Smooth muscle cell (in vitro differentiated cells): Measurements from ENCODE around the gene ADK. TPM values are rescaled to one million over a fixed set of nuclear protein-coding genes. Genes with fewer than 3 reads are reported as not detected.

ENCODE experiments used
- DNase-seq: peaks from one replicate; lab custom pipeline; 2025; ENCODE audit not compliant: unreplicated experiment; lab: John Stamatoyannopoulos, UW
- H2AFZ ChIP-seq: fragments of 200-600 bp; sonication (generic); 2 replicates; pipeline ENCODE4 v1.6.0; 2016; ENCODE audit warnings: antibody characterized with exemption, low read depth, mild to moderate bottlenecking
- H3F3A ChIP-seq: fragments of 200-600 bp; sonication (generic); 2 replicates; pipeline ENCODE4 v1.6.0; 2017; ENCODE audit warnings: antibody characterized with exemption, low read depth
- H3K27ac ChIP-seq: fragments of 200-600 bp; sonication (generic); 2 replicates; pipeline ENCODE4 v1.5.1; 2016; ENCODE audit warnings: low read depth, mild to moderate bottlenecking
- H3K27me3 ChIP-seq: fragments of 200-600 bp; sonication (generic); 2 replicates; pipeline ENCODE4 v1.6.1; 2016; ENCODE audit warnings: low read depth, mild to moderate bottlenecking
- H3K36me3 ChIP-seq: fragments of 200-600 bp; sonication (generic); 2 replicates; pipeline ENCODE4 v1.5.1; 2016; ENCODE audit warnings: low read depth
- H3K4me1 ChIP-seq: fragments of 200-600 bp; sonication (generic); 2 replicates; pipeline ENCODE4 v1.5.1; 2016; ENCODE audit warnings: low read depth
- H3K4me2 ChIP-seq: fragments of 200-600 bp; sonication (generic); 2 replicates; pipeline ENCODE4 v1.6.0; 2016; ENCODE audit warnings: mild to moderate bottlenecking
- H3K4me3 ChIP-seq: fragments of 200-600 bp; sonication (generic); 2 replicates; pipeline ENCODE4 v1.5.1; 2016; ENCODE audit warnings: mild to moderate bottlenecking
- H3K79me2 ChIP-seq: fragments of 200-600 bp; sonication (generic); 2 replicates; pipeline ENCODE4 v1.6.0; 2016; ENCODE audit warnings: low read depth, mild to moderate bottlenecking
- H3K9ac ChIP-seq: fragments of 200-600 bp; sonication (generic); 2 replicates; pipeline ENCODE4 v1.6.0; 2016; ENCODE audit warnings: low read depth
- H3K9me3 ChIP-seq: fragments of 200-600 bp; sonication (generic); replicated peaks from 2 replicates; pipeline ENCODE4 v1.5.1; 2016; ENCODE audit warnings: low read depth
- H4K20me1 ChIP-seq: fragments of 200-600 bp; sonication (generic); 2 replicates; pipeline ENCODE4 v1.6.0; 2016; ENCODE audit warnings: low read depth
- WGBS: methylation state at CpG from one replicate; pipeline ENCODE4 v1.1.7; 2016; ENCODE audit warnings: low lambda C conversion rate; 5-methylcytosine and 5-hydroxymethylcytosine counted together
- polyA plus RNA-seq: library from polyadenylated mRNA; unstranded; fragments of >200 nt; fragmentation: Nextera tagmentation; extraction: Ambion mirVana; gene quantifications from 2 replicates; pipeline ENCODE4 v1.2.1, GENCODE V29; 2016
- total RNA-seq: library from RNA; depleted of rRNA; stranded (reverse); fragments of >200 nt; gene quantifications from 2 replicates; pipeline ENCODE4 v1.2.3, GENCODE V29; 2014
- TF ChIP-seq, protein P1 (sequence below): fragments of 200-600 bp; sonication (generic); IDR thresholded peaks from 2 replicates; pipeline ENCODE4 v1.5.1; 2017; ENCODE audit warnings: borderline replicate concordance, mild to moderate bottlenecking, antibody characterized with exemption; ENCODE audit not compliant: insufficient read depth, poor library complexity, severe bottlenecking

Gene ADK
- total and polyA plus RNA-seq, 2 experiments from 2014 or later, result 19.4 to 25.1 TPM

DNA sequence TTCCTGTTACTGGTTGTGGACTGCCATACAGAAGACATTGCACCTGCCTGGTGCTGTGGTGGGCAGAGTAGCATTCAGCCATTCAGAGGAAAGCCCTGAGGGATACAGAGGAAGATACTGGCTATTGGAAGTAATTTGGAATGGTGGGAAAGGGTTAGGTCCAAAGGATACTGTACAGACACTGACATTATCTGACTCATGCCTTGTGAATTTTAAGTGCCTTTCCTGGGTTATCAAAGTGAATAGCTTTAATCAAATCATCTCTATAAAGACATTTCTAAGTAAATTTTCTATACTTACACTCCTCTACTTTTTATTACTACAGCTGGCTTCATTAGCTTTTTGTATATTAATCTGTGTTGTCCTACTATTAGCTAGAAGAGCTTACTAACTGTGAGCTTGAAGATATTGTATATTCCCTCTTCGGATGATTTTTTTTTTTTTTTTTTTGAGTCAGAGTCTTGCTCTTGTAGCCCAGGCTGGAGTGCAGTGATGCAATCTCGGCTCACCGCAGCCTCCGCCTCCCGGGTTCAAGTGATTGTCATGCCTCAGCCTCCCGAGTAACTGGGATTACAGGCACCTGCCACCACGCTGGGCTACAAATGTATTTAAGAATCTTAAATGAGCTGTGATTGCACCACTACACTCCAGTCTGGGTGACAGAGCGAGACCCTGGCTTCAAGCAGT is 186.5 kb downstream of the ADK start:
- H2AFZ ChIP-seq, result no peak overlapping the region
- H3K9me3 ChIP-seq, result no peaks in the 10 kb centered on the region
- no peaks in the 10 kb centered on the region for H3K27me3 ChIP-seq
- H3K4me2 ChIP-seq, result no peak overlapping the region
- peaks cover 4% of the 10 kb centered on the region for H3K36me3 ChIP-seq
- 93% methylated on average over 8 of the region's 8 CpGs for WGBS
- no peaks in the 10 kb centered on the region for H3F3A ChIP-seq
- no peaks in the 10 kb centered on the region for H4K20me1 ChIP-seq
- TF ChIP-seq, protein P1, sequence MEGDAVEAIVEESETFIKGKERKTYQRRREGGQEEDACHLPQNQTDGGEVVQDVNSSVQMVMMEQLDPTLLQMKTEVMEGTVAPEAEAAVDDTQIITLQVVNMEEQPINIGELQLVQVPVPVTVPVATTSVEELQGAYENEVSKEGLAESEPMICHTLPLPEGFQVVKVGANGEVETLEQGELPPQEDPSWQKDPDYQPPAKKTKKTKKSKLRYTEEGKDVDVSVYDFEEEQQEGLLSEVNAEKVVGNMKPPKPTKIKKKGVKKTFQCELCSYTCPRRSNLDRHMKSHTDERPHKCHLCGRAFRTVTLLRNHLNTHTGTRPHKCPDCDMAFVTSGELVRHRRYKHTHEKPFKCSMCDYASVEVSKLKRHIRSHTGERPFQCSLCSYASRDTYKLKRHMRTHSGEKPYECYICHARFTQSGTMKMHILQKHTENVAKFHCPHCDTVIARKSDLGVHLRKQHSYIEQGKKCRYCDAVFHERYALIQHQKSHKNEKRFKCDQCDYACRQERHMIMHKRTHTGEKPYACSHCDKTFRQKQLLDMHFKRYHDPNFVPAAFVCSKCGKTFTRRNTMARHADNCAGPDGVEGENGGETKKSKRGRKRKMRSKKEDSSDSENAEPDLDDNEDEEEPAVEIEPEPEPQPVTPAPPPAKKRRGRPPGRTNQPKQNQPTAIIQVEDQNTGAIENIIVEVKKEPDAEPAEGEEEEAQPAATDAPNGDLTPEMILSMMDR, result no peak
- H3K79me2 ChIP-seq, result no peaks in the 10 kb centered on the region
- DNase-seq, result no peak
- H3K4me1 ChIP-seq, result no peaks in the 10 kb centered on the region
- H3K4me3 ChIP-seq, result no peak overlapping the region
- H3K27ac ChIP-seq, result no peak overlapping the region
- H3K9ac ChIP-seq, result no peak overlapping the region

DNA sequence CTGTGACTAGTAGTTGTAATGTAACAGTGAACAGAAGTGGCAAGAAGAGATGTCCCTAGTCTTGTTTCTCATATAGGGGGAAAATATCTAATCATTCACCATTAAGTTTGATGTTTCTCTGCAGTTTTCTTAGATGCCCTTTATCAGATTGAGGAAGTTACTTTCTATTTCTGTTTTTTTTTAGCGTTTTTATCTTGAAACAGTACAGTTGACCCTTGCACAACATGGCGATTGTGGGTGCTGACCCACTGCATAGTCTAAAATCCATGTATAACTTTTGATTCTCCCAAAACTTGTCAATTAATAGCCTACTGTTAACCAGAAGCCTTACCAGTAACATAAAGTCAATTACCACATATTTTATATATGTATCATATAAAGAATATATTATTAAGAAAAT is 192.0 kb downstream of the ADK start:
- Histone ChIP-seq H3K4me2 (no peak overlapping the region), H4K20me1 (no peaks in the 10 kb centered on the region), H3K27ac (no peak overlapping the region), H3F3A (no peaks in the 10 kb centered on the region), H3K9me3 (peaks cover 14% of the 10 kb centered on the region), H2AFZ (no peak overlapping the region), H3K9ac (no peak overlapping the region), H3K79me2 (no peaks in the 10 kb centered on the region), H3K27me3 (no peaks in the 10 kb centered on the region), H3K36me3 (peaks cover 8% of the 10 kb centered on the region), H3K4me1 (no peaks in the 10 kb centered on the region), H3K4me3 (no peak overlapping the region)
- TF ChIP-seq, protein P1, result no peak
- 98% methylated on average over 2 of the region's 2 CpGs for WGBS
- no peak for DNase-seq

DNA sequence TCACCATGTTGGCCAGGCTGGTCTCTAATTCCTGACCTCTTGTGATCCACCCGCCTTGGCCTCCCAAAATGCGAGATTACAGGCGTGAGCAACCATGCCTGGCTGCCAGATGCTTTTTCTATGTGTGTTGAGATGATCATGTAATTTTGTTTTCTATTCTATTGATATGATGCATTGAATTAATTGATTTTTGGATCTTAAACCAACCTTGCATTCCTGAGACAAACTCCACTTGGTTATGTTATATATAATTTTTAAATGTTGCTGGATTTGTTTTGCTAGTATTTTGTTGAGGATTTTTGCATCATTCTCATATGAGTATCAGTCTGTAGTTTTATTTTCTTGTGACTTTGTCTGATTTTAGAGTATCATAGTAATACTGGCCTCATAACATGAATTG is 192.8 kb downstream of the ADK start:
- DNase-seq, result no peak
- 95% methylated on average over 3 of the region's 3 CpGs for WGBS
- Histone ChIP-seq H3K9me3 (peaks cover 14% of the 10 kb centered on the region), H4K20me1 (no peaks in the 10 kb centered on the region), H3K9ac (no peak overlapping the region), H3K4me3 (no peak overlapping the region), H3K4me1 (no peaks in the 10 kb centered on the region), H2AFZ (no peak overlapping the region), H3K27ac (no peak overlapping the region), H3K79me2 (no peaks in the 10 kb centered on the region), H3K36me3 (peaks cover 8% of the 10 kb centered on the region), H3F3A (no peaks in the 10 kb centered on the region), H3K4me2 (no peak overlapping the region), H3K27me3 (no peaks in the 10 kb centered on the region)
- TF ChIP-seq, protein P1, result no peak

DNA sequence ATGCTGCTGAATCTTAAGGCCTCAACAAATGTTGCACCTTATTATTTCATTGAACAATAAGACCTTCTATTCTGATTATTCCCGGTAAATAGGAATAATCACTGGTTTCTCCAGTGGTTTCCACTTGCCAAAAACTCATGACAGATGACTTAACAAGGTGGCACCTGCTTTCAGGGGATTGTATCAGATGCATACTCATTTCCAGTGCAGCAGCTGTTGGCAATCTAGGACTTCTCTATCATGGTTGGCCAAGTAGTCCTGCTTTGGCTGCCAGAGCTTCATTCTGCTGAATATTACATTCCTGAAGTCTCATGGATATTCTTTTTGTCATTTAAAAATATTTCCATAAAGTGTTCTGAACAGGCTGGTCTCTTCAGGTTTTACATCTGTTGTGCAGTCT is 193.3 kb downstream of the ADK start:
- no peak for DNase-seq
- Histone ChIP-seq H3K4me1 (no peaks in the 10 kb centered on the region), H3F3A (no peaks in the 10 kb centered on the region), H3K27ac (no peak overlapping the region), H3K9ac (no peak overlapping the region), H3K79me2 (no peaks in the 10 kb centered on the region), H3K9me3 (peaks cover 14% of the 10 kb centered on the region), H2AFZ (no peak overlapping the region), H4K20me1 (no peaks in the 10 kb centered on the region), H3K36me3 (peaks cover 8% of the 10 kb centered on the region), H3K4me3 (no peak overlapping the region), H3K27me3 (no peaks in the 10 kb centered on the region), H3K4me2 (no peak overlapping the region)
- TF ChIP-seq, protein P1, result no peak
- 94% methylated on average over 1 of the region's 1 CpG for WGBS
